GM18868 (cell line): ENCODE data around the gene CTNNA3.

Experiments used
- ATAC-seq: cut with Tn5 transposase; IDR thresholded peaks from one replicate; pipeline ENCODE4 v1.9.1; 2021; ENCODE audit warnings: mild to moderate bottlenecking, moderate library complexity; ENCODE audit not compliant: unreplicated experiment

The CTNNA3 gene

GRCh38 chr10:67386260-67386659 is 309.7 kb downstream of the CTNNA3 start:
- no peak for ATAC-seq

- peak; percentile 25 for ATAC-seq
These were observed 310.4 kb downstream of the CTNNA3 start for GRCh38 chr10:67385566-67385965.

- peak; percentile 84 for ATAC-seq
These were observed 310.9 kb downstream of the CTNNA3 start for GRCh38 chr10:67385089-67385488.

GRCh38 chr10:67331121-67331910 is 364.7 kb downstream of the CTNNA3 start:
- no peak for ATAC-seq

GRCh38 chr10:67327626-67328535 is 368.1 kb downstream of the CTNNA3 start:
- ATAC-seq = no peak

GRCh38 chr10:67319976-67320375 is 376.0 kb downstream of the CTNNA3 start:
- no peak for ATAC-seq

- ATAC-seq = peak; percentile 53
These were observed 387.1 kb downstream of the CTNNA3 start for GRCh38 chr10:67308912-67309311.

- no peak for ATAC-seq
These were observed 389.3 kb downstream of the CTNNA3 start for GRCh38 chr10:67306588-67307205.

GRCh38 chr10:67302701-67303100 is 393.3 kb downstream of the CTNNA3 start:
- no peak for ATAC-seq

- ATAC-seq = no peak
These were observed 396.2 kb downstream of the CTNNA3 start for GRCh38 chr10:67299761-67300160.

- no peak for ATAC-seq
These were observed 398.3 kb downstream of the CTNNA3 start for GRCh38 chr10:67297637-67298181.

GRCh38 chr10:67296926-67297325 is 399.1 kb downstream of the CTNNA3 start:
- ATAC-seq = no peak

GRCh38 chr10:67288688-67289410 is 407.1 kb downstream of the CTNNA3 start:
- no peak for ATAC-seq

- no peak for ATAC-seq
These were observed 411.4 kb downstream of the CTNNA3 start for GRCh38 chr10:67284589-67284988.

- no peak for ATAC-seq
These were observed 413.1 kb downstream of the CTNNA3 start for GRCh38 chr10:67282871-67283270.

GRCh38 chr10:67280405-67280804 is 415.6 kb downstream of the CTNNA3 start:
- no peak for ATAC-seq

GRCh38 chr10:67277402-67277801 is 418.6 kb downstream of the CTNNA3 start:
- no peak for ATAC-seq

- ATAC-seq = no peak
These were observed 426.2 kb downstream of the CTNNA3 start for GRCh38 chr10:67269828-67270227.

GRCh38 chr10:67268146-67268545 is 427.8 kb downstream of the CTNNA3 start:
- ATAC-seq = no peak

- peak; percentile 70 for ATAC-seq
These were observed 433.3 kb downstream of the CTNNA3 start for GRCh38 chr10:67262675-67263074.
